ENCODE measurements around the gene PCMTD2. TPM values are rescaled to one million over a fixed set of nuclear protein-coding genes. Genes with fewer than 3 reads are reported as not detected.

PCMTD2 gene
- total and polyA plus RNA-seq, 10 of the 15 experiments (the other 5 are each of a cell fraction or from before 2014, with no cell fraction given), result 6.8 to 36.8 (median 16.5) TPM

GRCh38 chr20:64225171-64225595 is 30.4 kb upstream of the PCMTD2 start:
- ATAC-seq (no peak), FAIRE-seq (no peak), DNase-seq (ENCODE audit: low read depth, low spot score) (no peak)
- Histone ChIP-seq H2AFZ (ENCODE audit: control insufficient read depth, low read depth, low read length) (no peak overlapping the region), H3K9ac (ENCODE audit: control insufficient read depth, insufficient read depth, low read length) (no peak overlapping the region), H3K27ac (ENCODE audit: control insufficient read depth, insufficient read depth) (no peak overlapping the region), H3K79me2 (ENCODE audit: control insufficient read depth, insufficient read depth, low read length) (no peaks in the 10 kb centered on the region), H3K4me2 (ENCODE audit: control insufficient read depth, insufficient read depth) (no peak overlapping the region), H3K27me3 (replicated peaks in 1 of 2; ENCODE audit: control insufficient read depth in 2 of 2, insufficient read depth in 2 of 2, low read length in 1 of 2) (peaks cover 0 to 9% of the 10 kb centered on the region in 2 experiments; a peak in 2 of 4 replicates), H3K4me1 (ENCODE audit: control insufficient read depth, insufficient read depth, low read length) (no peaks in the 10 kb centered on the region), H4K20me1 (ENCODE audit: control insufficient read depth, insufficient read depth) (no peaks in the 10 kb centered on the region), H3K4me3 (no peak overlapping the region), H3K9me3 (replicated peaks; ENCODE audit: control insufficient read depth, insufficient read depth, low read length) (no peaks in the 10 kb centered on the region), H3K36me3 (ENCODE audit: control insufficient read depth in 2 of 2, insufficient read depth in 2 of 2, low read length in 1 of 2) (no peaks in the 10 kb centered on the region)
- POLR2A ChIA-PET, result no interaction called here
- intact Hi-C loops (cut with micrococcal nuclease; ENCODE audit: unreplicated experiment) (no loop called here), in situ Hi-C loops (cut with MboI) (no loop called here)
- RAD21 ChIA-PET (ENCODE audit: unreplicated experiment), result no interaction called here
- BruUV-seq (replicated peaks), result no TSS peak
- TF ChIP-seq DPF2 (IDR thresholded peaks at IDR 0.05) (peak; percentile 24; the same call in 1 of the 2 replicates), NR2F1 (conservative IDR thresholded peaks at IDR 0.05) (no peak)
- CTCF ChIA-PET, result interaction anchor here (1.0 to 2.3 kb wide), 4 partner anchors 12 to 33 kb away, joined by 3 to 13 read pairs (median 10); no protein-coding TSS in a partner anchor
- WGBS (ENCODE audit: insufficient coverage, insufficient replicate concordance, low lambda C conversion rate, missing lambda C conversion rate), result 34% methylated on average over 14 of the region's 14 CpGs
- SMC1A ChIA-PET (ENCODE audit: uncharacterized antibody, unreplicated experiment), result interaction anchor here (1.1 kb wide), 1 partner anchor 26 kb away, joined by 4 read pairs; no protein-coding TSS in a partner anchor

DNA sequence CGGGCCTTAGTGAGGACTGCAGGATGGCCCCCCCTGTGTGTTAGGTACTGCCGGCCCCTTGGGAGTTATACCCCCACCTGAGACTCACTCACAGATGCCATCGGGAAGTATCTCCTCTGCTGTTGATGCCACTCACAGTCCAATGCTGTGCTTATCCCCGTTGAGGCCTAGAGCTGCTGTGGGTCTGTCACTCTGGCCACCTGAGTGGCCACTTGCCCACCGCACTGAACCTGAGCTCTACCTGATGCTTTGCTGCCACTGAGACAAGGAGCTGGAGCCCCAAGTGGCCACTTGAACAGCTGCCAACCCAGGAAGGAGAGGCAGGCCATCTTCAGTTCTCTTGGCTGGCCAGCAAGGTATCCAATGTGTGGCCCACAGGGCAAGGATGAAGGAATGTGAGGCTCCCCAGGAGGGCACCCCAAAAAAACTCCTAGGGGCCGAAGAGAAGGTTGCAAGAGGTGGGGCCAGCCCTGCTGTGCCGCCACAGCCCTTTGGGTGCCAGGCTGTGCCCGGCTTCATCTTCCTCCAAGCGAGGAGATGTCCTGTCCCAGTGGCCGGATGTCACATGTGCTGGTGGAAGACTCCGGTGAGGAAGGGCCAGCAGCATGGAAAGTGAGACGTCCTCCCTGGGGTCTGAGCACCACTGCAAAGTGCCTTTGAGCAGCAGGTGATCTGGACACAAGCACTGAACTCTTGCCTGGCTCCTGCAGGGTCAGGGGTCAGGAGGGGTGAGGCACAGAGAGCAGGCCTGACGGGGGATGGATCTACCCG is 29.5 kb upstream of the PCMTD2 start:
- in situ Hi-C loops (cut with MboI), result no loop called here
- CTCF ChIA-PET, result interaction anchor here (1.0 kb wide), 1 partner anchor 11 kb away, joined by 3 read pairs; no protein-coding TSS in a partner anchor
- Histone ChIP-seq H3K4me3 (no peak overlapping the region), H3K27me3 (replicated peaks in 1 of 2; ENCODE audit: control insufficient read depth in 2 of 2, insufficient read depth in 2 of 2, low read length in 1 of 2) (peaks cover 0 to 7% of the 10 kb centered on the region in 2 experiments; a peak in 2 of 4 replicates), H3K36me3 (ENCODE audit: control insufficient read depth in 2 of 2, insufficient read depth in 2 of 2, low read length in 1 of 2) (no peaks in the 10 kb centered on the region), H4K20me1 (ENCODE audit: control insufficient read depth, insufficient read depth) (no peaks in the 10 kb centered on the region), H2AFZ (ENCODE audit: control insufficient read depth, low read depth, low read length) (no peak overlapping the region), H3K27ac (ENCODE audit: control insufficient read depth, insufficient read depth) (no peak overlapping the region), H3K79me2 (ENCODE audit: control insufficient read depth, insufficient read depth, low read length) (no peaks in the 10 kb centered on the region), H3K4me1 (ENCODE audit: control insufficient read depth, insufficient read depth, low read length) (no peaks in the 10 kb centered on the region), H3K9me3 (replicated peaks; ENCODE audit: control insufficient read depth, insufficient read depth, low read length) (no peaks in the 10 kb centered on the region), H3K4me2 (ENCODE audit: control insufficient read depth, insufficient read depth) (no peak overlapping the region), H3K9ac (ENCODE audit: control insufficient read depth, insufficient read depth, low read length) (no peak overlapping the region)
- DNase-seq (ENCODE audit: low read depth, low spot score) (no peak), FAIRE-seq (no peak), ATAC-seq (no peak)
- intact Hi-C loops (cut with micrococcal nuclease; ENCODE audit: unreplicated experiment), result no loop called here
- RAD21 ChIA-PET (ENCODE audit: unreplicated experiment), result no interaction called here
- POLR2A ChIA-PET, result no interaction called here
- SMC1A ChIA-PET (ENCODE audit: uncharacterized antibody, unreplicated experiment), result no interaction called here
- WGBS (ENCODE audit: insufficient coverage, insufficient replicate concordance, low lambda C conversion rate, missing lambda C conversion rate), result 28% methylated on average over 14 of the region's 14 CpGs
- BruUV-seq (replicated peaks), result no TSS peak
- TF ChIP-seq, protein P1, sequence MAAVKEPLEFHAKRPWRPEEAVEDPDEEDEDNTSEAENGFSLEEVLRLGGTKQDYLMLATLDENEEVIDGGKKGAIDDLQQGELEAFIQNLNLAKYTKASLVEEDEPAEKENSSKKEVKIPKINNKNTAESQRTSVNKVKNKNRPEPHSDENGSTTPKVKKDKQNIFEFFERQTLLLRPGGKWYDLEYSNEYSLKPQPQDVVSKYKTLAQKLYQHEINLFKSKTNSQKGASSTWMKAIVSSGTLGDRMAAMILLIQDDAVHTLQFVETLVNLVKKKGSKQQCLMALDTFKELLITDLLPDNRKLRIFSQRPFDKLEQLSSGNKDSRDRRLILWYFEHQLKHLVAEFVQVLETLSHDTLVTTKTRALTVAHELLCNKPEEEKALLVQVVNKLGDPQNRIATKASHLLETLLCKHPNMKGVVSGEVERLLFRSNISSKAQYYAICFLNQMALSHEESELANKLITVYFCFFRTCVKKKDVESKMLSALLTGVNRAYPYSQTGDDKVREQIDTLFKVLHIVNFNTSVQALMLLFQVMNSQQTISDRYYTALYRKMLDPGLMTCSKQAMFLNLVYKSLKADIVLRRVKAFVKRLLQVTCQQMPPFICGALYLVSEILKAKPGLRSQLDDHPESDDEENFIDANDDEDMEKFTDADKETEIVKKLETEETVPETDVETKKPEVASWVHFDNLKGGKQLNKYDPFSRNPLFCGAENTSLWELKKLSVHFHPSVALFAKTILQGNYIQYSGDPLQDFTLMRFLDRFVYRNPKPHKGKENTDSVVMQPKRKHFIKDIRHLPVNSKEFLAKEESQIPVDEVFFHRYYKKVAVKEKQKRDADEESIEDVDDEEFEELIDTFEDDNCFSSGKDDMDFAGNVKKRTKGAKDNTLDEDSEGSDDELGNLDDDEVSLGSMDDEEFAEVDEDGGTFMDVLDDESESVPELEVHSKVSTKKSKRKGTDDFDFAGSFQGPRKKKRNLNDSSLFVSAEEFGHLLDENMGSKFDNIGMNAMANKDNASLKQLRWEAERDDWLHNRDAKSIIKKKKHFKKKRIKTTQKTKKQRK (IDR thresholded peaks at IDR 0.05; ENCODE audit: low read depth, low read length), result no peak
- TF ChIP-seq KDM1A (IDR thresholded peaks at IDR 0.05; ENCODE audit: borderline replicate concordance), result no peak
- TF ChIP-seq STAT1 (conservative IDR thresholded peaks at IDR 0.05), result no peak
- no peak for TF ChIP-seq ATF7 (IDR thresholded peaks at IDR 0.05; ENCODE audit: low read depth)
- TF ChIP-seq ZNF384 (IDR thresholded peaks at IDR 0.05; ENCODE audit: borderline replicate concordance, low read depth, low read length), result no peak
- no peak for TF ChIP-seq IKZF2 (IDR thresholded peaks at IDR 0.05)
- no peak for TF ChIP-seq CREB1 (IDR thresholded peaks at IDR 0.05; ENCODE audit: low read depth)
- TF ChIP-seq NR2C1 (IDR thresholded peaks at IDR 0.05), result no peak
- TF ChIP-seq ZBTB4 (CRISPR knock-in tag; IDR thresholded peaks at IDR 0.05), result no peak

Data from GM12878 (cell line).